Glomerular endothelial cell (primary cell): ENCODE data around the gene FOSL1. TPM values are rescaled to one million over a fixed set of nuclear protein-coding genes. Genes with fewer than 3 reads are reported as not detected.

Source experiments
- DNase-seq: peaks from one replicate; pipeline ENCODE4 v3.0.0-alpha.2; 2011; ENCODE audit warnings: low read depth, low spot score; ENCODE audit errors: extremely low read depth
- total RNA-seq: library from RNA; depleted of rRNA; stranded (reverse); fragments of >200 nt; gene quantifications from 2 replicates; pipeline ENCODE4 v1.2.3, GENCODE V29; 2015

Gene FOSL1
- total RNA-seq, 1 donor from 2014 or later: 71.4 TPM

DNA sequence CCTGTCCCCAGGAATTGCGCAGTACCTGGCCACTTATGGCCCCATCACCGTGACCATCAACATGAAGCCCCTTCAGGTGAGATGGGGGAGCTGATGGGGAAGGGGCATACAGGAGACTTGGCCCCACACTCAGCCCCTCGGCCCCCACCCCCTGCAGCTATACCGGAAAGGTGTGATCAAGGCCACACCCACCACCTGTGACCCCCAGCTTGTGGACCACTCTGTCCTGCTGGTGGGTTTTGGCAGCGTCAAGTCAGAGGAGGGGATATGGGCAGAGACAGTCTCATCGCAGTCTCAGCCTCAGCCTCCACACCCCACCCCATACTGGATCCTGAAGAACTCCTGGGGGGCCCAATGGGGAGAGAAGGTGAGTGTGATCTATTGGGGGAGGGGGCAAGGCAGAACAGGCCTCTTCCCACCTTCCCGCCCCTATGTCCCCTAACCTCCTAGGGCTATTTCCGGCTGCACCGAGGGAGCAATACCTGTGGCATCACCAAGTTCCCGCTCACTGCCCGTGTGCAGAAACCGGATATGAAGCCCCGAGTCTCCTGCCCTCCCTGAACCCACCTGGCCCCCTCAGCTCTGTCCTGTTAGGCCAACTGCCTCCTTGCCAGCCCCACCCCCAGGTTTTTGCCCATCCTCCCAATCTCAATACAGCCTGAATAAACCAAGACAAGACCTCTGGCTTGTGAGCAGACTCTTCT lies 17.0 kb downstream of the FOSL1 start:
- no peak for DNase-seq

- no peak for DNase-seq
Observed at GRCh38 chr11:65882120-65883057, 17.8 kb downstream of the FOSL1 start.

- no peak for DNase-seq
Observed at GRCh38 chr11:65880844-65881421, 19.3 kb downstream of the FOSL1 start.

GRCh38 chr11:65880027-65880426 lies 20.2 kb downstream of the FOSL1 start:
- no peak for DNase-seq

- no peak for DNase-seq
Observed at GRCh38 chr11:65879617-65880016, 20.6 kb downstream of the FOSL1 start, which contains the start of gene CTSW. Gene CTSW, plus strand, starts transcription at chr11:65879837. Its CDS starts 18 bp downstream, at chr11:65879855.

- no peak for DNase-seq
Observed at GRCh38 chr11:65873318-65874156, 26.7 kb downstream of the FOSL1 start.

DNA sequence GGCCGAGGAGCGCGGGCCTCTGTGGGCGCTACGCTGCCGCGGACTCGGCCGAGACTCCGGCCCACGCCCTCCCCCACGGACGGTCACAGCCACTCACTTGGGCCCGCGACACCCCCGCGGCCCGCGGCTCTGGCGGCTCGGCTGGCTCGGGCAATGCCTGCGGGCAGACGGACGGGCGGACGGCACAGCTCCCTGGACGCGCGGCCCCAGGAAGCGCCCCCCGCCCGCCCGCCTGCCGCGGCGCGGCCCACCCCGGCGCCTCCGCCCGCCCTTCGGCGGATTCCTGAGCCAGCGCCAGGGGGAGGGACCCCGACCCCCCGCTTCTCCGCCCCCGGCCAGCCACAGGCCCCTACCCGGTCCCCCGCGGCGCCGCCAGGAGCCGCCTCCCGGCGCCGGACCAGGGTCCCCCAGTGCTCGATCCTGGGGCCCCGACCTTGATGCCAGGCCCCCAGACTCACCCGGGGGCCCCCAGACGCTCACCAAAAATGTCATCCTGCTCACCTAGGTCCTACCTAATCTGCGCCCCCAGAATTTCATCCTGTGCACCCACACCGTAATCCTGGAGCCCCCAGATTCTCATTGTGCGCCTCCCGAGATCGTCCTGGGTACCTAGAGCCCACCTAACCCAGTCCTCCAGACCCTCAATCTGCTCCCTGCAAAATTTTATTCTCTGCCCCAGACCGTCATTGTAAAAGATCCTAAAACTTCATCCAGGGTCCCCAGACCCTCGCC lies 27.4 kb downstream of the FOSL1 start, which contains the start of gene EFEMP2:
Gene EFEMP2 (minus strand): TSS at position 215 of the 732 bp plus-strand sequence. CDS start 446 bp downstream, outside the sequence.
- DNase-seq: no peak

- DNase-seq: no peak
Observed at GRCh38 chr11:65871811-65872548, 28.2 kb downstream of the FOSL1 start.

GRCh38 chr11:65870706-65871681 lies 29.2 kb downstream of the FOSL1 start:
- no peak for DNase-seq

DNA sequence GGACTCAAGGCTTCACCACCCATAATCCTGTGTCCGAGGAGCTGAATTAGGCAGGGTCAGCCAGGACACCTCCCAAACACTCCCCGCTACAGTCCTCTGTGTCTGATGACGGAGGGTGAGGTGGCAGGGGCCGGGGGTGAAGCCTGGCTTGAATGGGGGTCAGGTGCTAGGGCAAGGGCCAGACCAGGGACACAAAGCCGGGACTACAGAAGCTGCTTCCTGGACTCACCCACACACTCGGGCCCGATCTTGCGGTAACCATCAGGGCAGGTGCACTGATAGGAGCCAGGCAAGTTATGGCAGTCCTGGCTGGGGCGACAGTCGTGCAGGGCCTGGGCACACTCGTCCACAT lies 29.9 kb downstream of the FOSL1 start:
- no peak for DNase-seq

GRCh38 chr11:65869643-65870306 lies 30.4 kb downstream of the FOSL1 start:
- no peak for DNase-seq

- DNase-seq: no peak
Observed at GRCh38 chr11:65868907-65869306, 31.3 kb downstream of the FOSL1 start.

DNA sequence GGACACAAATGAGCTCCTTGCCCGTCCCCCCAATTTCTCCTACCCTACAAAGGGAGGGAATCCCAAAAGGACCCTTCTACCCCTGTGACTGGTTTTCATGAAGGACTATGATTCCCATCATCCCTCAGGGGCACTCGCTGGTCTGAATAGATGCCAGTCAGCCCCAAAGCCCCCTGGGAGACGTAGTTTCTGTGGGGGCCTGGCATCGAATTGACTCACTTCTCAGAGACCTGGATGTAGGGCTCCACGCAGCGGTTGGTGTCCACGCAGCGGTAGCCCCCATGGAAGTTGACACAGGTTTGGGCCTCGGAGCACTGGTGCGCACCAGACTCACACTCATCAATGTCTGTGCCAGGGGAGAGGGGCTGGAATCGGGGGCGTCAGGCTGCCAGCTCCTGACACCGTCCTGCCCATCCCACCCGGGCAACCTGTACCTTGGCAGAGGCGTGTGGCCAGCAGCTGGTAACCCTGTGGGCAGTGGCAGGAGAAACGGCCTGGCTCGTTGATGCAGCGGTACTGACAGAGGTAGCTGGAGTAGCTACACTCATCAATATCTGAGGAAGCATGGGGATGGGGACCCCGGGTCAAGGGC lies 32.0 kb downstream of the FOSL1 start:
- DNase-seq: no peak

DNA sequence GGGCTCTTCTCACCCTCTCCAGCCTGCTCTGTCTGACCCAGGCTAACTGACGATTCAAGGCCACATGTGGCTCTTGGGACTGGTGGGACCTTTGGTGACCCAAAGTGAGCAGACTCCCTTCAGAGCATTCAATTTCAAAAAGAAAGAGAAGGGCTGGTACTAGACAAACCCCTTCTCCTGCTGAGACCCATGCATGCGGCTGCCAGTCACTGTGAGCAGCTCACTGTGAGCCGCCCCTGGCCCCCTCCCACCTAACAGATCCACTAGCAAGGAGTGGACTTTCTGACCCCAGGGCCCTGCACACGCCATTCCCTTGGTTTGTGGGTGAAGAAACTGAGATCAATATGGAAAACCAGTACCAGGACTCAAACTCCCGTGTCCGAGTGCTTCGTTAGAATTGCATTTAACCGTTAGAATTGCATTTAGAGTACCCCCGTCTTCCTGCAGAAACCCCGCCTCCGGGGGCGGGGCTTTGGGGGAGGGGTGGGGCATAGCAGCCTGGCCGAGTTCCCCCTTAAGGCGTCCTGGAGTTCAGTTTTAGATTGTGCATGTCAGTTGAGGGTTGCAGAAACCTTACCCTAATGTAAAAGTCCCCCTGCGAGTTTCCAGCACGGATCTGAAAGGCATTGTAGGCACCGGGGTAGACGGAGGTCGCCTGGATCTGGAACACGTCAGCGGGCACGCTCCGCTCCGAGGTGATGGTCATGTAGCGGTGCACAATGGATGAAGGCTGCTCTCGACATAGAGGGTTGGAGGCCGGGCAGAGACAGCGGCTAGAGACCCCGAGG lies 32.7 kb downstream of the FOSL1 start:
- DNase-seq: no peak

DNA sequence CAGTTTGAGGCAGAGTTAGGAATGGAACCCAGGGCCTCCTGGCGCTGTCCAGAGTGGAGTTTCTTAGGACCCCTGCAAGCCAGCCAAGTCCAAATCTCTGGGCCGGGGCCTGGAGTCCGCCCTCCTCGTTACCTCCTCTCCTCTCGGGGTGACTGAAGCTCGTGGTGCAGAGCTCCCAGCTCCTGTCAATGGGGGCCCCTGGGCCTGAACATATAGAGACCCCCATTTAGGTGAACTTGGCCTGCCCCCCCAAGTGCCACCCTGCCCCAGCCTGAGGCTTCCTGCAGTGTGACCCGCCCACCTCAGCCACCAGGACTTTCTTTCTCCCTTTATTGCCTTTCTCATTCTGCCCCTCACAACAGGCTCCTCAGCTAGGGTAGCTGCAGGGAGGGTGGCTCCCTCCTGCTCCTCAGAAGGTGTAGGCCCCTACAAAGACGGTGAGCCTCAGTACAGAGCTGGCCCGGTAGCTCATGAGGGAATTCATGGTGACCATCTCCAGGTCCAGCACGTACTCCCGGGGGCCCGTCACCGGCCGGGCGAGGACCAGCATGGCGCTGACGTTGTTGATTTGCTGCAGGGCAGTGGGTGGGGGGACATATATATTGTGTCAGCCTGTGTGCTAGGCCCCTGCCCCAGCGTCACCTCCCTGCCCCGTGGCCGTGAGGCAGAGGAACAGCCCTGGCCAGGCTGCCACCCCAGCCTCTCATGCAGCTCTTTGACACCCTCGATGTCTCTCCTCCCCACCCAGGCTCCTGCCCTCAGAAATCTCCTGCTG lies 33.5 kb downstream of the FOSL1 start:
- DNase-seq: no peak
